HG03378 (cell line): ENCODE results near the gene TGFBR1.
"Not testable (repeated sequence)": the region's sequence is repeated elsewhere in the genome, so short reads cannot be mapped to it uniquely, and the experiment has no call there.

Source experiments
- ATAC-seq: cut with Tn5 transposase; IDR thresholded peaks from one replicate; pipeline ENCODE4 v1.9.1; 2021; ENCODE audit warnings: mild to moderate bottlenecking, moderate library complexity; ENCODE audit not compliant: unreplicated experiment

Gene TGFBR1

GRCh38 chr9:99075246-99075912 lies 29.5 kb upstream of the TGFBR1 start:
- no peak for ATAC-seq

GRCh38 chr9:99076030-99076429 lies 28.9 kb upstream of the TGFBR1 start:
- ATAC-seq = no peak

GRCh38 chr9:99076483-99077171 lies 28.3 kb upstream of the TGFBR1 start:
- no peak for ATAC-seq

DNA sequence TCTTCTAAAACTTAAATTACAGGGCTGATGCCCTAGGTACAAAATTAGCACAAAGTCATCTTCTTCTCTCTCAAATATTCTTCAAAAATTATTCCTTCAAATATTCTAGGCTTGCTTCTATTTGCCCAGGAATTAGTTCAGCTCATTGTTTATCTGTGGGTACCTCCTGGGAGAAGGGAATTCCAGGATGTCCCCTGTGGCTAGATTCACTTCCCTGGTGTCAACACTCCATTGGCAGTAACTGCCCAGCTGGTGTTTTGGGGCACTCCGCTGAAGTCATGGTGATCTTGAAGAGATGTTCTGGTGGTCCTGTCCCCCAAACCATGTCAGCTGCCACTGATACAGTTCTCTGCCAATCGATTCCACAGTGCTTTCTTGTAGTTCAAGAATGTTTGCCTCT lies 26.2 kb upstream of the TGFBR1 start:
- ATAC-seq = no peak

DNA sequence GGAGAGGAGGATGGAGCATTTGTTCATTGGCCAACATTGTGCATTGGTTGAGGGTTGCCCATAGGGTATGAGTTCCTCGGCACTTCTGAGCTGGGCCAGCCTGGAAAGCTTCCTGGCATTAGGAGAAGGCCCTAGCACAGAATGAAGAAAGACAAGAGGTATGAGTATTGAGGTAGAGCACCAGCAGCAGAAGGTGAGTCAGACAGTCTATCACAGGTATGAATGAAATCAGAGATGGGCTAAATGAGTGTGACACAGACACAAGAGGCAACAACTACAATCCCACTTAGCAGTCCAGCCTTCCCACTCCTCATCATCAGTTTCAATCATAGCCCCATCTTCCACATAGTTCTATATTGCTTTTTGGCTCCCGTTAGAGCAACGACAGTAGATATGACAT lies 25.4 kb upstream of the TGFBR1 start:
- ATAC-seq = no peak

DNA sequence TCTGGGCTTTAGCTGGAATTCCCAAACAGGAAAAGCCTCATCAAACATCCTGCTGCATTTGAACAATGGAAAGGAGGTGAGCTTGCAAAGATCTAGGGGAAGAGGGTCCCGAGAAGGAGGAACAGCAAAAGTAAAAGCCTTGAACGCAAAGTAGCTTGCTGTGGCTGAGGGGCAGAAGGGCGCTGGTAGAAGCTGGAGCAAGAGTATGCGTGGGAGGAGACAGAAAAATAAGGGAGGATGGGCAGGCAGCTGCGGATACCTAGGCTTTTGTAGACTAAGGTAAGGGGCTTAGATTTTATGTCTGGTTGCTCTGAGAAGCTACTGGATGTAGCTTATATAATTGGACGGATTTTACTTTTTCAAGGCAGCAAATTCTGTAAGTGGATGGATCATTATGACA lies 21.9 kb upstream of the TGFBR1 start:
- ATAC-seq = no peak

DNA sequence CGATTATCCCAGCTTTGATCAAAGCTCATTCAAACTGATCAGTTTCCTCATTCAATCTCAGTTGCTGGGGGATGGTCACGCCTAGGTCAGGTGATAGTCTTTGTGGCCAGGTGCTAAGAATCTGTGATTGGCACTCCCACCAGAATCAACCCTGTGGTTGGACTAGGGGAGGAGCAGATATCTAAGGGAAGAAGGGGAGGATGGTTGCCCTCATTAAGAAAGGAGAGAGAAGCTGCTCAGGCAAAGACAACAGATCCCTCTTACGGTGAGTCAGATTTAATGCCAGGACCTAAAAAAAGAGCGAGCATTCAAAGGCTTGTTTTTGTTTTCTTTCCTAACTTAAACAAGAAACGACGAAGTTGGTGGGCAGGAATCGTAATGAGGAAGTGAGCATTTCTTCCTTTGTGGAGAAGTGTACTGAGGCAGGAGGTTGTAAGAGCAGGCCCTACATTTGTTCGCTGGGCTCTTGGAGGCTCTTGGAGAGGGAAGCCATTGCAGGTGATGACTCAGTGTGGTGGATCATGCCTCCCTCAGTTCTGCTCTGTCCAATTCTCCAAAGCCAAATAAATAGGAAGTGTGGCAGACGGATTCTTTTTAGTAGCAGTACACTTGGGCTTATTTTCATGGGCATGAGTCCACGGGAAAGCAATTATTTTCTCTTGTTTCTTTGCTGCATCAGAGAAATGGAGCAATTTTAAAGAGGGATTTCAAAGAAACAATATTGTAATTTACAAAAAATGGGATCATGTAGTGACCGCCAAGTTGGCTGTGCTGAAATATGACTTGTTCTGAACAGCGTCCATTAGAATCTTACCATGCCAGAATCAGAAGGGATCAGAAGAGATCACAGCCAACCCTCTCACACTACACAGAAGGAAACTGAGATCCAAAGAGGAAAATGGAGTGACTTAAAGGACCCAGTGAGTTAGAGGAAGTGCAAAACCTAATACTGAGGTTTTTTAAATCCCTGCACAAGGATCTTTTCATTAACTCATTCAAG lies 18.7 kb upstream of the TGFBR1 start:
- ATAC-seq = no peak

DNA sequence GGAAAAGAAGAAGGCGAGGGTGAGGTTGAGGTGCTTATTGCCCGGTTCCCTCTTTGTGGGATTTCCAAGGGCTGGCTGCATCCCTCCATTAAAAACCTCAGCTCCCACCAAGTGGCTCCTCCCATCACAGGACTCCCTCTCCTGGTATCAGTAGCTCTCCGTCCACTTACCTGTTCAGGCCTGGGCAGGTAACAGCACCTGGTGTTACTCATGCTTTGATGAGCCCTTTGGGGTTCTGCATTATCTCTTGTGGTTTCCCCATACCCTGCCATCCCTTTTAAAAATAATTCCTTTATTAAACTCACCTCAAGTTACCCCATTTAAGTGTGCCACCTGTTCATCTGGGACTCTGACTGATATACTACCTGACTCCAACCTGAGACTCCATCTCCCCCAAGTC lies 17.5 kb upstream of the TGFBR1 start:
- no peak for ATAC-seq

GRCh38 chr9:99090336-99091130 lies 14.4 kb upstream of the TGFBR1 start:
- ATAC-seq = no peak

DNA sequence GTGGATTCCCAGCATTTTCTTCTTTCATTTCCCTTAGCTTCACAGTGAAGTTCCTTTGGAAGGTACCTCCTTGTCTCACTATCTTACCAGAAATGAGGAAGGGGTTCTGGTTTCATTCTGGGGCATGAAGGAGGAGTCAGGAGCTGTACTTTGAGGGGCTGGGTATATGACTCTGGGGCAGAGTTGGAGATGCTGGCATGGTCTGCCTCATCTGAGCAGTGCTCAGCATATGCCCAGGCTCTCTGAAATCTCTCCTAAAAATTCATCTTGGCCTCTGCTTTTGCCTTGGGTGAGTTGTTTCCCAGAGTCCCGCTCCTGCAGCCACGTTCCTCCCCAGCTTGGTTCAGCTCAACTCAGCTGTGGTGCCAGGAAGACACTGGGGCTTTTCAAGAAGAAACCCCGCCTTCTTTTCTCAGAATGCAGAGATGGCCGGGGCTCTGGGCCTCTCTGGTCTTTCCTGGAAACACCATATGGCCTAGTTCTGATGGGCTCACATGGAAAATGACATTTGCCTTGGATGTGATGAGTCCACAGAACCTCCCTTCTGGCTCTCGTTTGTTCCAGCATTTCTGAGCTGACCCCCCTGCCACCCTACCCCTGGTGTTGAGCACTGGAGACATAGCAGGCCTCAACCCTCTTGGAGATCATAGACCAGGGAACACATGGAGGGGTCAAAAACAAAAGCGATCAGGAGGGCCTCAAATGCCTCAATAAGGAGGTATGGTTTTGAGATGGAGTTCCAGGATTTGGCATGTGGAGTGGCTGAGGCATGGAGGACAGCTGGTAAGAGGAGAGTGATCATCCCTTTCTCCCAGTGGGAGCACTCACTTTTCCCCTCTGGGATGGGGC lies 12.0 kb upstream of the TGFBR1 start:
- ATAC-seq = no peak

GRCh38 chr9:99093492-99093791 lies 11.5 kb upstream of the TGFBR1 start:
- no peak for ATAC-seq

- ATAC-seq = no peak
Measured at GRCh38 chr9:99095565-99095964, 9.3 kb upstream of the TGFBR1 start.

DNA sequence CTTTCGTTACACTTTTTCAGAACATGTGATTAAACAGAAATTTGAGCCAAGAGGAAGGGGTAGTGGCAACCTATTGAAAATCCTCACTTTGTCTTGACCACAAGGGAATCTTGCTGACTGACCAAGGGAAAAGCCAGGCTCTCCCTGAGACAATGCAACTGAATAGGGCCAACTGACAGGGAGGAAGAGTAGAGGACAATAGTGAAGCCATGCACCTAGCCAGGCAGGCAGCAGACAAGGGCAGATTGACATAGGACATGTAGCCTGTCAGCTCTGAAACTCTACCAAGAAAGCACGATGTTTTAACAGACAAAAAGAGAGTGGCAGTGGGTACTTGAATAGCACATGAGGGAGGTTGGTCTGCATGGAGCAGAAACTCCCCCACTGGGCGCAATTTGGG lies 8.5 kb upstream of the TGFBR1 start:
- no peak for ATAC-seq

DNA sequence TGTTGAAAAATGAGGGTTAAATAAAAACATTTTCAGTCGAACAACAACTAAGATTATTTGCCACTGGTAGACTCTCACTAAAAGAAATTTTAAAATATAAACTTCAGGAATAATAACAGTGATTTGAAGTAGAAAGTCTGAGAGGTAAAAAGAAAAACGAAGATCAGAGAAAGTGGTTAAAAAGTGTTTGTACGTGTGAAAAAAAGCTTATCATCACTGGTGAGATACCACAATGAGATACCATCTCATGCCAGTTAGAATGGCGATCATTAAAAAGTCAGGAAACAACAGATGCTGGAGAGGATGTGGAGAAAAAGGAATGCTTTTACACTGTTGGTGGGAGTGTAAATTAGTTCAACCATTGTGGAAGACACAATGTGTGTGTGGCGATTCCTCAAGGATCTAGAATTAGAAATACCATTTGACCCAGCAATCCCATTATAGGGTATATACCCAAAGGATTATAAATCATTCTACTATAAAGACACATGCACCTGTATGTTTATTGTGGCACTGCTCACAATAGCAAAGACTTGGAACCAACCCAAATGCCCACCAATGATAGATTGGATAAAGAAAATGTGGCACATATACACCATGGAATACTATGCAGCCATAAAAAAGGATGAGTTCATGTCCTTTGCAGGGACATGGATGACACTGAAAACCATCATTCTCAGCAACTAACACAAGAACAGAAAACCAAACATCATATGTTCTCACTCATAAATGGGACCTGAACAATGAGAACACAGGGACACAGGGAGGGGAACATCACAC lies 4.9 kb upstream of the TGFBR1 start:
- ATAC-seq = not testable (repeated sequence)

DNA sequence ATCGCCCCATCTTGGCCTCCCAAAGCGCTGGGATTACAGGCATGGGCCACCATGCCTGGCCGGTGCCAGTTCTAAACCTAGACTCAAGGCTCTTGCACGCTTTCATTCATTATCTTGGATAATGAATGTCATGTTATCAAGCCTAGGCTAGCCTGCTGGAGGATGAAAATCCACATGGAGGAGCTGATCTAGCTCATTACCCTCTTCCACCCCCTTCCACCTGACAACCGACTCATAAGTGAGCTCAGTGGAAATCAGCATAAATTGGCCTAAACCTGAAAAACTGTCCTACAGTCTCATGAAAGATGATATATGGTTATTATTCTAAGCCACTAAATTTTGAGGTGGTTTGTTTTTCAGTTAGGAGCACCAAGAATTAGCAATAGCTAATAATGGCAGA lies 3.6 kb upstream of the TGFBR1 start:
- ATAC-seq = no peak

GRCh38 chr9:99101812-99102211 lies 3.1 kb upstream of the TGFBR1 start:
- ATAC-seq = no peak

DNA sequence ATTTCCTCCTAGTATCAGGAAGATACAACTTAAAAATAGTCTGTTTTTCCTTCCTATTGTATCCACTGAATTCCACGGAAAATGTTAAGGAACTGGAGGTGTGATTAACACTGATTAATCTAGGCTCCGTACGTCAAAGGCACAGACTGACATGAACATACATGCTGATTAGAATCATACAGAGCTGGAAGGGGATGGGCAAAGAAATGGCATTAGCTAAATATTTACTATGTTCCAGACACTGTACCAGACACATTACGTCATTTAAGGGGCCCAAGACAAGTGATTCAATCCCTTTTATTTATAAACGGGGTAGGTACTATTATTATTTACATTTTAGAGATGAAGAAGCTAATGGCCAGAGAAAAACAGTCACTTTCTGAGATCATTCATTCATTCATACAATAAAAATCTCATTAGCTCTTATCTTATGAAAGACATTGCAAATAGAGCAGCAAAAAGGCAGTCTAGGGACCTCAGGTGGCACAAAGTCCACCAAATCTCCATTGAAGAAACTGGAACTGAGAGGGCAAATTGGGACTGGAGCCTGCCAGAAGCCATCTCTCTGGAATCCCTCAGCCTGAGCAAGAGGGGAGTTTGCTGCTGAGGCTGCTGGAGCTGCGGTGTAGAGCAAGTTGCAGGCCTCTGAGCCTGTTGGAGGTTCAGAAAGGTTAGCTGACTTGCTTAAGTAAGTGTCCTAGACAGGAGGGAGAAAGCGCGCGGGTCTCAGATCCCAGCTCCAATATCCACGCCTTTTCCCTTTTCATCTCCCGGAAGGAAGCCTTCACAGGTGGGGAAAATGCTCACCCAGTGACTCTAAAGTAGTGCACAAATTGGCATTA lies 1.6 kb upstream of the TGFBR1 start:
- no peak for ATAC-seq

DNA sequence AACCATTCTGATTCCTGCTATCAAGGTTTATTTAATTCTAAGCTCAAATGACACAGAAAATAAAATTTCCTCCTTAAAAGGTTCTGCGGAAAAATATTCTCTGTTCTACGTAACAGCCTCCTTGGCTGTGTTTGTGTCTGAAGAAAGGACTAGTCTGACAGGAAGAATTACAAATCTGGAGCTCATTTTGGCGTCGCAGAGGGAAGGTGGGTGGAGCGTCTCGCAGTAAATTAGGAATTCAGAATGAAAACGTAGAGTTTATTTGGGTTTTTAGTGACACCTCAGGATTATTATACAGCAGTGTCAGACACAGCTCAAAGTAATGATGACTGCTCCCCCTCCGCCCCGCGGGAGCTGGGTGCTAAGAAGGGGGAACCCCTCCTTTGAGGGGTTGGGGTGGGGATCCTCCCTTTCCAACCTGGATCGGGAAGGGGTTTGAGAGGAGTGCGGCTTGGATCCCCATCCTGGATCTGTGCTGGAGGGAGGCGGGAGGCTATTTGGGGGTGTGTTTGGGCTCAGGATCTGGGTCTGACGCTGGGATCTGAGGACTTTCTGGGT lies 933 bp upstream of the TGFBR1 start:
- no peak for ATAC-seq
